Hepatocyte (in vitro differentiated cells): Measurements from ENCODE around the gene GALNTL6.

Source experiments
- EZH2phosphoT487 ChIP-seq: fragments of 200-600 bp; sonication (generic); IDR thresholded peaks from one replicate; pipeline ENCODE4 v1.6.1; 2018; ENCODE audit warnings: antibody characterized with exemption, mild to moderate bottlenecking, low read depth, moderate library complexity; ENCODE audit not compliant: unreplicated experiment, severe bottlenecking
- TF ChIP-seq, protein P1 (sequence below): fragments of 200-600 bp; sonication (generic); IDR thresholded peaks from 2 replicates; pipeline ENCODE4 v1.5.1; 2016; ENCODE audit warnings: antibody characterized with exemption, mild to moderate bottlenecking; ENCODE audit not compliant: poor library complexity

DNA sequence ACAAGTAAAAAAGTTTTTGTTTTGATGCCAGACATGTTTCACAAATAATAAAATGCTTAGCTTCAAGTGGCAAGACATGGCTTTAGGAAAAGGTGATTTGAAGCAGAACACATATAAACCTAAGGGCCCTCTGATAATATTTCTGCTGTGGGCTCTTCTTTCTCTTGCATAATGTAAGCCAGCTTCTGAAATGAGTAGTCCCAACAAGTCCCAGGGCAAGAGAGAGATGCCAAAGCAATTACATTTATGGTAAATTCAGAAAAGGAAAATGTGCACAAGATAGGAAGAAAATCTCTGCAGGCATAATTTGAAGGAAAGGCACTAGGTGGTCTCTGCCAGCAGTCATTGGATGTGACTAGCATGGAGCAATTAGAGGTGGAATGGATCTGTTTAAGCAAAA, 1184.7 kb downstream of the GALNTL6 start:
- TF ChIP-seq, protein P1, sequence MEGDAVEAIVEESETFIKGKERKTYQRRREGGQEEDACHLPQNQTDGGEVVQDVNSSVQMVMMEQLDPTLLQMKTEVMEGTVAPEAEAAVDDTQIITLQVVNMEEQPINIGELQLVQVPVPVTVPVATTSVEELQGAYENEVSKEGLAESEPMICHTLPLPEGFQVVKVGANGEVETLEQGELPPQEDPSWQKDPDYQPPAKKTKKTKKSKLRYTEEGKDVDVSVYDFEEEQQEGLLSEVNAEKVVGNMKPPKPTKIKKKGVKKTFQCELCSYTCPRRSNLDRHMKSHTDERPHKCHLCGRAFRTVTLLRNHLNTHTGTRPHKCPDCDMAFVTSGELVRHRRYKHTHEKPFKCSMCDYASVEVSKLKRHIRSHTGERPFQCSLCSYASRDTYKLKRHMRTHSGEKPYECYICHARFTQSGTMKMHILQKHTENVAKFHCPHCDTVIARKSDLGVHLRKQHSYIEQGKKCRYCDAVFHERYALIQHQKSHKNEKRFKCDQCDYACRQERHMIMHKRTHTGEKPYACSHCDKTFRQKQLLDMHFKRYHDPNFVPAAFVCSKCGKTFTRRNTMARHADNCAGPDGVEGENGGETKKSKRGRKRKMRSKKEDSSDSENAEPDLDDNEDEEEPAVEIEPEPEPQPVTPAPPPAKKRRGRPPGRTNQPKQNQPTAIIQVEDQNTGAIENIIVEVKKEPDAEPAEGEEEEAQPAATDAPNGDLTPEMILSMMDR: no peak
- no peak for TF ChIP-seq EZH2phosphoT487
